B cell (primary cell): ENCODE results near the gene SRRM2. TPM values are rescaled to one million over a fixed set of nuclear protein-coding genes. Genes with fewer than 3 reads are reported as not detected.

Source experiments
- ATAC-seq: fragments of 200-7000 bp; cut with Tn5 transposase; one replicate; pipeline ENCODE4 v1.10.0; 2021; ENCODE audit warnings: low read depth, mild to moderate bottlenecking, moderate number of reproducible peaks, moderate library complexity
- CTCF ChIA-PET: fragments of 350-600 bp; sonication (Branson Sonifier 250); formaldehyde crosslinking; loops from one replicate; lab custom pipeline; 2021; ENCODE audit warnings: antibody characterized with exemption, inconsistent platforms; lab: Charles Lee
- POLR2A ChIA-PET: fragments of 350-600 bp; sonication (Branson Sonifier 250); formaldehyde crosslinking; loops from one replicate; lab custom pipeline; 2021; ENCODE audit warnings: antibody characterized with exemption; lab: Charles Lee
- DNase-seq: peaks from one replicate; pipeline ENCODE4 v3.0.0; 2013
- H2AFZ ChIP-seq: 2 replicates; pipeline ENCODE4 v1.6.1; 2012; ENCODE audit warnings: mild to moderate bottlenecking, low read depth, low read length; ENCODE audit not compliant: insufficient read depth, poor library complexity, severe bottlenecking
- H3K27ac ChIP-seq, 2 donors: 1 replicate in 1 of 2; 2 replicates in 1 of 2; pipeline ENCODE4 v1.5.1; 2012 to 2013; ENCODE audit warnings: low read length in 2 of 2, mild to moderate bottlenecking in 2 of 2, moderate library complexity in 1 of 2
- H3K27me3 ChIP-seq, 4 experiments: fragments of 200-600 bp in 1 of 4; sonication (generic) in 1 of 4; replicated peaks in 1 of 4; 1 replicate in 2 of 4; 2 replicates in 2 of 4; pipeline versions ENCODE4 v1.6.1 to v1.7.0; 2013 to 2016; ENCODE audit warnings: low read length in 3 of 4, mild to moderate bottlenecking in 2 of 4, mixed read lengths in 1 of 4, moderate library complexity in 1 of 4; ENCODE audit not compliant: insufficient read depth in 4 of 4, control insufficient read depth in 3 of 4; ENCODE audit errors: control extremely low read depth in 1 of 4
- H3K36me3 ChIP-seq, 2 experiments: replicated peaks in 1 of 2; 1 replicate in 1 of 2; 2 replicates in 1 of 2; pipeline versions ENCODE4 v1.6.1 to v1.7.1; 2013; ENCODE audit warnings: low read length in 1 of 2; ENCODE audit not compliant: insufficient read depth in 2 of 2, control insufficient read depth in 1 of 2; ENCODE audit errors: control extremely low read depth in 1 of 2, extremely low read depth in 1 of 2
- H3K4me1 ChIP-seq, 2 donors: fragments of 200-600 bp in 1 of 2; sonication (generic) in 1 of 2; 1 replicate in 1 of 2; 2 replicates in 1 of 2; pipeline versions ENCODE4 v1.5.1 to v1.6.1; 2013 to 2017; ENCODE audit warnings: low read length in 2 of 2; ENCODE audit not compliant: control insufficient read depth in 2 of 2, insufficient read depth in 2 of 2
- H3K4me2 ChIP-seq: replicated peaks from 2 replicates; pipeline ENCODE3; 2012; ENCODE audit warnings: mild to moderate bottlenecking, low read depth, low read length; ENCODE audit not compliant: poor library complexity, severe bottlenecking
- H3K4me3 ChIP-seq, 5 experiments: fragments of 200-600 bp in 1 of 5; sonication (generic) in 1 of 5; 1 replicate in 3 of 5; 2 replicates in 2 of 5; pipeline versions ENCODE4 v1.5.1 to v1.7.0; 2011 to 2016; ENCODE audit warnings: low read length in 4 of 5, mild to moderate bottlenecking in 4 of 5, low read depth in 2 of 5, control low read depth in 1 of 5, moderate library complexity in 1 of 5; ENCODE audit not compliant: insufficient read depth in 1 of 5; ENCODE audit errors: control extremely low read depth in 1 of 5, extremely low read depth in 1 of 5
- H3K79me2 ChIP-seq: fragments of 200-600 bp; sonication (generic); one replicate; pipeline ENCODE4 v1.6.0; 2016; ENCODE audit warnings: low read length; ENCODE audit not compliant: control insufficient read depth, insufficient read depth
- H3K9ac ChIP-seq: fragments of 200-600 bp; sonication (generic); 2 replicates; pipeline ENCODE4 v1.6.1; 2017; ENCODE audit warnings: mild to moderate bottlenecking, low read length, moderate library complexity
- H3K9me3 ChIP-seq, 3 donors: one replicate each; pipeline versions ENCODE4 v1.6.1 to v1.7.1; 2013; ENCODE audit warnings: low read length in 2 of 3; ENCODE audit not compliant: control insufficient read depth in 2 of 3, insufficient read depth in 1 of 3; ENCODE audit errors: control extremely low read depth in 1 of 3
- H4K20me1 ChIP-seq: 2 replicates; pipeline ENCODE4 v1.6.0; 2012; ENCODE audit warnings: mild to moderate bottlenecking, low read length; ENCODE audit not compliant: insufficient read depth, control insufficient read depth, poor library complexity, severe bottlenecking
- H3K27ac Mint-ChIP-seq: one replicate; pipeline ENCODE4 v1.8.0; 2021; ENCODE audit warnings: mixed read lengths
- H3K27me3 Mint-ChIP-seq: one replicate; pipeline ENCODE4 v1.8.0; 2021; ENCODE audit warnings: mixed read lengths
- H3K4me1 Mint-ChIP-seq: one replicate; pipeline ENCODE4 v1.8.0; 2021; ENCODE audit warnings: mixed read lengths
- H3K4me3 Mint-ChIP-seq: one replicate; pipeline ENCODE4 v1.8.0; 2021; ENCODE audit warnings: mixed read lengths
- H3K9me3 Mint-ChIP-seq: one replicate; pipeline ENCODE4 v1.8.0; 2022; ENCODE audit warnings: mixed read lengths; ENCODE audit not compliant: insufficient read depth
- CTCF ChIP-seq: fragments of 200-600 bp; IDR thresholded peaks from one replicate; pipeline ENCODE4 v1.8.0; 2022; ENCODE audit warnings: antibody characterized with exemption, mild to moderate bottlenecking
- EZH2 ChIP-seq: IDR thresholded peaks from 2 replicates; pipeline ENCODE4 v1.6.1; 2012; ENCODE audit warnings: borderline replicate concordance, low read depth, mild to moderate bottlenecking, moderate library complexity, low read length; ENCODE audit not compliant: insufficient read depth, poor library complexity, severe bottlenecking
- WGBS: methylation state at CpG from one replicate; pipeline ENCODE4 v1.1.5; 2013; ENCODE audit warnings: missing lambda C conversion rate; ENCODE audit not compliant: insufficient coverage; 5-methylcytosine and 5-hydroxymethylcytosine counted together
- intact Hi-C: fragments of 100-400 bp; cut with micrococcal nuclease; formaldehyde crosslinking; loops from one replicate; pipeline ENCODE4 v1.10.0; 2022
- polyA plus RNA-seq: library from polyadenylated mRNA; depleted of rRNA; stranded (reverse); fragments of >200 nt; gene quantifications from 2 replicates; pipeline ENCODE4 v1.2.3, GENCODE V29; 2012
- total RNA-seq, 2 donors: library from RNA; stranded (reverse); fragments of 120-200 nt in 1 of 2; gene quantifications; 1 replicate in 1 of 2; 2 replicates in 1 of 2; pipeline versions ENCODE4 v1.2.3 to v1.2.4, GENCODE V29; 2013 to 2022

The SRRM2 gene
- total and polyA plus RNA-seq, 2 donors (not counting 1 experiment from before 2014, with no cell fraction given): 1,485 to 1,879 TPM

- H3K36me3 ChIP-seq: no peaks in the 10 kb centered on the region
- CTCF ChIA-PET: interaction anchor here (0.6 kb wide), 2 partner anchors 32 to 154 kb away, joined by 3 to 4 read pairs; no protein-coding TSS in a partner anchor
- peak overlapping the region in 1 of 5 experiments; percentile 45 for H3K4me3 ChIP-seq
- H3K27me3 ChIP-seq: peaks cover 0 to 50% (median 9%) of the 10 kb centered on the region in 4 experiments
- H3K79me2 ChIP-seq: no peaks in the 10 kb centered on the region
- Mint-ChIP-seq H3K27me3 (peaks cover 23% of the 10 kb centered on the region), H3K4me3 (peak overlapping the region; percentile 44), H3K4me1 (peaks cover 9% of the 10 kb centered on the region), H3K27ac (no peak overlapping the region), H3K9me3 (no peaks in the 10 kb centered on the region)
- H2AFZ ChIP-seq: no peak overlapping the region
- intact Hi-C loops: no loop called here
- 60% methylated on average over 9 of the region's 15 CpGs for WGBS
- no peak overlapping the region for H3K27ac ChIP-seq
- TF ChIP-seq CTCF (no peak), EZH2 (no peak)
- peaks cover 0 to 6% (median 0%) of the 10 kb centered on the region in 3 donors for H3K9me3 ChIP-seq
- POLR2A ChIA-PET: no interaction called here
- no peak for ATAC-seq
- H3K9ac ChIP-seq: peak overlapping the region; percentile 57
- peaks cover 7 to 17% of the 10 kb centered on the region in 2 donors for H3K4me1 ChIP-seq
- no peaks in the 10 kb centered on the region for H4K20me1 ChIP-seq
- H3K4me2 ChIP-seq: peak overlapping the region; percentile 89
- no peak for DNase-seq
Observed at GRCh38 chr16:2786061-2786825, 33.8 kb downstream of the SRRM2 start.

GRCh38 chr16:2786826-2787151, 34.4 kb downstream of the SRRM2 start:
- Histone ChIP-seq H3K9me3 (peaks cover 0 to 6% (median 0%) of the 10 kb centered on the region in 3 donors), H2AFZ (no peak overlapping the region), H3K36me3 (no peaks in the 10 kb centered on the region), H3K79me2 (no peaks in the 10 kb centered on the region), H3K27ac (no peak overlapping the region), H3K4me2 (no peak overlapping the region), H3K4me1 (peaks cover 7 to 17% of the 10 kb centered on the region in 2 donors), H3K9ac (no peak overlapping the region), H3K27me3 (peaks cover 0 to 50% (median 9%) of the 10 kb centered on the region in 4 experiments), H4K20me1 (no peaks in the 10 kb centered on the region), H3K4me3 (no peak overlapping the region)
- ATAC-seq: no peak
- no peaks in the 10 kb centered on the region for H3K9me3 Mint-ChIP-seq
- H3K4me1 Mint-ChIP-seq: peaks cover 9% of the 10 kb centered on the region
- CTCF ChIA-PET: no interaction called here
- TF ChIP-seq CTCF (no peak), EZH2 (no peak)
- no peak for DNase-seq
- POLR2A ChIA-PET: no interaction called here
- no peak overlapping the region for H3K4me3 Mint-ChIP-seq
- H3K27me3 Mint-ChIP-seq: peaks cover 26% of the 10 kb centered on the region
- no peak overlapping the region for H3K27ac Mint-ChIP-seq
- intact Hi-C loops: no loop called here
- 79% methylated on average over 3 of the region's 3 CpGs for WGBS
